Neural cell (in vitro differentiated cells): ENCODE data around the gene HACL1. TPM values are rescaled to one million over a fixed set of nuclear protein-coding genes. Genes with fewer than 3 reads are reported as not detected.

Experiments
- H2AFZ ChIP-seq: fragments of 200-600, 300-800 bp; sonication (generic), shearing (Covaris generic); 2 replicates; pipeline ENCODE4 v1.6.0; 2014; ENCODE audit warnings: low read depth, mild to moderate bottlenecking, antibody characterized with exemption, low read length, moderate library complexity
- H3F3A ChIP-seq: fragments of 200-600 bp; shearing (Covaris generic); 2 replicates; pipeline ENCODE4 v1.6.1; 2016; ENCODE audit warnings: mild to moderate bottlenecking, moderate library complexity, mixed read lengths, antibody characterized with exemption, low read length; ENCODE audit not compliant: insufficient read depth, poor library complexity, severe bottlenecking
- H3K27ac ChIP-seq: fragments of 200-600, 300-800 bp; sonication (generic), shearing (Covaris generic); 2 replicates; pipeline ENCODE4 v1.5.1; 2014; ENCODE audit warnings: mild to moderate bottlenecking, low read length, moderate library complexity
- H3K27me3 ChIP-seq: fragments of 300-800, 200-600 bp; sonication (generic), shearing (Covaris generic); 2 replicates; pipeline ENCODE4 v1.6.0; 2014; ENCODE audit warnings: mild to moderate bottlenecking, low read depth, low read length, moderate library complexity; ENCODE audit not compliant: insufficient read depth
- H3K36me3 ChIP-seq: fragments of 300-800, 200-600 bp; sonication (generic), shearing (Covaris generic); 2 replicates; pipeline ENCODE4 v1.5.1; 2014; ENCODE audit warnings: mild to moderate bottlenecking, antibody characterized with exemption, low read length, moderate library complexity; ENCODE audit not compliant: insufficient read depth
- H3K4me2 ChIP-seq: fragments of 300-800, 200-600 bp; sonication (generic), shearing (Covaris generic); 2 replicates; pipeline ENCODE4 v1.6.0; 2014; ENCODE audit warnings: mild to moderate bottlenecking, low read length
- H3K4me3 ChIP-seq: fragments of 300-800, 200-600 bp; sonication (generic), shearing (Covaris generic); 2 replicates; pipeline ENCODE4 v1.5.1; 2014; ENCODE audit warnings: mild to moderate bottlenecking, low read length, moderate library complexity
- H3K79me2 ChIP-seq: fragments of 200-600 bp; shearing (Covaris generic); replicated peaks from 2 replicates; pipeline ENCODE4 v1.6.0; 2014; ENCODE audit warnings: mild to moderate bottlenecking, low read length, moderate library complexity; ENCODE audit not compliant: insufficient read depth
- H3K9ac ChIP-seq: fragments of 300-800, 200-600 bp; sonication (generic), shearing (Covaris generic); 2 replicates; pipeline ENCODE4 v1.6.1; 2016; ENCODE audit warnings: mild to moderate bottlenecking, low read length, mixed read lengths
- H3K9me2 ChIP-seq: fragments of 200-600 bp; shearing (Covaris generic); 2 replicates; pipeline ENCODE4 v1.6.1; 2016; ENCODE audit warnings: mild to moderate bottlenecking, low read length, mixed read lengths; ENCODE audit not compliant: insufficient read depth
- H3K9me3 ChIP-seq: fragments of 200-600, 300-800 bp; sonication (generic), shearing (Covaris generic); 2 replicates; pipeline ENCODE4 v1.6.1; 2016; ENCODE audit warnings: mild to moderate bottlenecking, mixed run types, low read length, moderate library complexity, mixed read lengths
- H4K20me1 ChIP-seq: fragments of 200-600 bp; shearing (Covaris generic); 2 replicates; pipeline ENCODE4 v1.6.1; 2016; ENCODE audit warnings: mild to moderate bottlenecking, mixed run types; ENCODE audit not compliant: insufficient read depth
- CTCF ChIP-seq: fragments of 450-650 bp; IDR thresholded peaks from 2 replicates; pipeline ENCODE4 v1.5.1; 2014; ENCODE audit warnings: antibody characterized with exemption, mild to moderate bottlenecking, moderate library complexity; ENCODE audit not compliant: poor library complexity, severe bottlenecking
- EP300 ChIP-seq: fragments of 450-650 bp; conservative IDR thresholded peaks from 2 replicates; pipeline ENCODE4 v1.6.1; 2014; ENCODE audit warnings: antibody characterized with exemption, mild to moderate bottlenecking, moderate library complexity; ENCODE audit not compliant: poor library complexity, severe bottlenecking
- EZH2 ChIP-seq: fragments of 200-600, 300-800 bp; shearing (Covaris generic), sonication (generic); IDR thresholded peaks from 2 replicates; pipeline ENCODE4 v1.6.1; 2014; ENCODE audit warnings: antibody characterized with exemption, low read length, borderline replicate concordance, mild to moderate bottlenecking; ENCODE audit not compliant: insufficient read depth, poor library complexity, severe bottlenecking
- MXI1 ChIP-seq: fragments of 450-650 bp; conservative IDR thresholded peaks from 2 replicates; pipeline ENCODE4 v1.6.1; 2014; ENCODE audit warnings: antibody characterized with exemption, mild to moderate bottlenecking; ENCODE audit not compliant: poor library complexity, severe bottlenecking
- POLR2AphosphoS5 ChIP-seq: IDR thresholded peaks from 2 replicates; pipeline ENCODE4 v1.6.1; 2012
- RAD21 ChIP-seq: fragments of 450-650 bp; conservative IDR thresholded peaks from 2 replicates; pipeline ENCODE4 v1.6.1; 2014; ENCODE audit warnings: antibody characterized with exemption, mild to moderate bottlenecking, moderate library complexity
- REST ChIP-seq: IDR thresholded peaks from 2 replicates; pipeline ENCODE4 v1.6.1; 2012; ENCODE audit warnings: borderline replicate concordance
- SMC3 ChIP-seq: fragments of 450-650 bp; conservative IDR thresholded peaks from 2 replicates; pipeline ENCODE4 v1.6.1; 2014; ENCODE audit warnings: antibody characterized with exemption, mild to moderate bottlenecking, moderate library complexity; ENCODE audit not compliant: poor library complexity
- TAF1 ChIP-seq: IDR thresholded peaks from 2 replicates; pipeline ENCODE4 v1.6.1; 2012; ENCODE audit warnings: low read depth
- polyA plus RNA-seq: library from polyadenylated mRNA; depleted of rRNA; stranded (reverse); fragments of >200 nt; gene quantifications from 2 replicates; pipeline ENCODE4 v1.2.3, GENCODE V29; 2014

HACL1 gene
- polyA plus RNA-seq, 1 donor from 2014 or later: 26.0 TPM

GRCh38 chr3:15616053-15616452 is 14.7 kb upstream of the HACL1 start:
- H3K27ac ChIP-seq: no peak overlapping the region
- no peak overlapping the region for H3K4me3 ChIP-seq
- no peaks in the 10 kb centered on the region for H3K27me3 ChIP-seq
- TF ChIP-seq CTCF (no peak), TAF1 (no peak), SMC3 (no peak)
- no peak overlapping the region for H2AFZ ChIP-seq
- H3F3A ChIP-seq: no peaks in the 10 kb centered on the region
- H3K9me3 ChIP-seq: peaks cover 5% of the 10 kb centered on the region
- no peaks in the 10 kb centered on the region for H3K36me3 ChIP-seq
- no peak overlapping the region for H3K9ac ChIP-seq
- H3K4me2 ChIP-seq: no peak overlapping the region
- no peaks in the 10 kb centered on the region for H3K9me2 ChIP-seq
- no peaks in the 10 kb centered on the region for H3K79me2 ChIP-seq
- H4K20me1 ChIP-seq: no peaks in the 10 kb centered on the region

- Histone ChIP-seq H3K36me3 (no peaks in the 10 kb centered on the region), H3F3A (no peaks in the 10 kb centered on the region), H3K27ac (no peak overlapping the region), H3K4me3 (no peak overlapping the region), H3K9me3 (no peaks in the 10 kb centered on the region), H3K9ac (no peak overlapping the region), H4K20me1 (no peaks in the 10 kb centered on the region), H2AFZ (no peak overlapping the region), H3K9me2 (no peaks in the 10 kb centered on the region), H3K4me2 (no peak overlapping the region), H3K79me2 (no peaks in the 10 kb centered on the region), H3K27me3 (no peaks in the 10 kb centered on the region)
- TF ChIP-seq MXI1: no peak
- no peak for TF ChIP-seq REST
- TF ChIP-seq RAD21: no peak
- no peak for TF ChIP-seq CTCF
- TF ChIP-seq EP300: no peak
- TF ChIP-seq TAF1: no peak
- TF ChIP-seq POLR2AphosphoS5: no peak
- TF ChIP-seq EZH2: no peak
- TF ChIP-seq SMC3: no peak
Measured at GRCh38 chr3:15614958-15615357, 13.6 kb upstream of the HACL1 start.
